ENCODE results near the gene TNFAIP1. TPM values are rescaled to one million over a fixed set of nuclear protein-coding genes. Genes with fewer than 3 reads are reported as not detected.
"Not testable (repeated sequence)": the region's sequence is repeated elsewhere in the genome, so short reads cannot be mapped to it uniquely, and the experiment has no call there.

TNFAIP1 gene
- total RNA-seq, 1 experiment from 2014 or later: 19.7 TPM

- DNase-seq (ENCODE audit: low read depth): no peak
Measured at GRCh38 chr17:28324267-28324745, 11.3 kb upstream of the TNFAIP1 start.

GRCh38 chr17:28324781-28325180 is 10.8 kb upstream of the TNFAIP1 start:
- no peak for DNase-seq (ENCODE audit: low read depth)

DNA sequence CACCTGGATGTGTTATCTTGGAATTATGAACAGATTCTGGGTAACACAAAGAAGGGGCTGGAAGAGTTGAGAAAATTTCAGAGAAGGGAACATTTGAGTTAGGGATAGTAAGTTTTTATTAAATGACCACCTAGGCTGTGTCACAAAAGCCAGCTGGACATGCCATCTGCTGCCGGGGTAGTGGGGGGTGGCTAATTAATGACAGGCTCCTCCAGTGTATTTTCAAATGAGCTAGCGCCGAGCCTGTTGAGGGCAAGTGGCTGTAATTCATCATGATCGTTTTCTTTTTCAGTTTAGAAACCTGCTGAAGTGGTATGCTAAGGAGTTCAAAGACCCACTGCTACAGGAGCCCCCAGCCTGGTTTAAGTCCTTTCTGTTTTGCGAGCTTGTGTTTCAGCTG is 10.3 kb upstream of the TNFAIP1 start:
- DNase-seq (ENCODE audit: low read depth): no peak

DNA sequence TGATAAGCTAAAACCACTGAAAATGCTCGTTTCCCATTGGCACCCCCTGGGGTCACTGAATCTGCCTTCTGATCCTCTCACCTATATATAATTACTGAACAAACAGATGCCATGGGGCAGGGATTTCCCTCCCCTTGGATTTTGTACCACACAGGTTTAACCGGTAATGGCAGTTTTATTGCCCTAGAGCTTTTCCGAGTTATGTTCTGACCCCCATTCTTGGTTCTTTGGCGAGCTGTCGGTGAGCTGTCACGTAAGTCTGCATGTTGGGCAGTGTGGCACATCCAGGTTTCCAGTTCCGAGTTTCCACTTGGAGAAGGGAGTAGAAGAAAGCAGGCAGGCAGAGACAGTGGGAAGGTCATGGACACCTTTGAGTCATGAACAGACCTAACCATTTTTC is 9.4 kb upstream of the TNFAIP1 start:
- DNase-seq (ENCODE audit: low read depth): no peak

DNA sequence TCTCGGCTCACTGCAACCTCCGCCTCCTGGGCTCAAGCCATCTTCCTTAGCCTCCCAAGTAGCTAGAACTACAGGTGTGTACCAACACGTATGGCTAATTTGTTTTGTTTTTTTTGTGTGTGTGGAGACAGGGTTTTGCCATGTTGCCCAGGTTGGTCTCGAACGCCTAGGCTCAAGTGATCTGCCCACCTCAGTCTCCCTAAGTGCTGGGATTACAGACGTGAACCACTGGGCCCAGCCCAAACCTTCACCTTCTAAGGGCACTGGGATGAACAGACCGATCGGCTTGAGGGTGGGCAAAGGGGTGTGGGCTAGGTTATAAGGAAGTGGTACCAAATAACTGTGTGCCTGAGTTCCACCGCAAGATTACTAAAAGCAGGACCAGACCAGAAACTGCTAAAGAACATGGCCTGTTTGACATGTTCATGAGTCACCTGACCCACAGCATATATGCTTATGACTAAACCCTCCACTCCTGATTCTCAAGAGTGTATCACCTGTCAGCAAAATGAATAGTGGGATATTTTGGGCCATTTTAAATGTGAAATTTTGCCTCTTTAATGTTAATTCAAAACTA is 8.4 kb upstream of the TNFAIP1 start:
- no peak for DNase-seq (ENCODE audit: low read depth)

GRCh38 chr17:28327709-28328108 is 7.9 kb upstream of the TNFAIP1 start:
- DNase-seq (ENCODE audit: low read depth): peak; percentile 22

GRCh38 chr17:28328325-28328724 is 7.2 kb upstream of the TNFAIP1 start:
- DNase-seq (ENCODE audit: low read depth): peak; percentile 40

GRCh38 chr17:28330671-28331070 is 4.9 kb upstream of the TNFAIP1 start:
- no peak for DNase-seq (ENCODE audit: low read depth)

DNA sequence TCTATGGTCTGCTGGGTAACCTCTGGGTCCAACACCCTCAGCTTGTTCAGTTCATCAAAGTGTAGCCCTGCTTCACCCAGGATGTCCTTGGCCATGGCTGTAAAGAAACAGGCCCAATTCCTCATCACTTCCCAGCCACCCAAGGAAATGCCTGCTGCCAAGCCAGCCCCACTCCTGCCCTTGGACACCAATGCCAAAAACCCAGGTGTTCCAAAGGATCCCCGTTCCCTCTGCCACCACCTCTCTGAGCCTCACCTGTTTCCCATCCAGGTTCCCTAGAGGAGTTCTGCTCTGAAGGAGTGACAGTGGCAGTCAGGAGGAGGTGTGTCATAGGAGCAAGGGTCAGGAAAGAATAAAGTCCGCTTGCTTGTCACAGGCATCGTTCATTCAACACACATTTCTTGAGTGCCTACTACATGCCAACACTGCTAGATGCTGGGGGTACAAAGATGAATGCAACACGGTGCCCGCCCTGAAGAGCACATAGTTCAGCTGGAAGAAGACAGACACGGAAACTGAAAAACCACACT is 3.6 kb upstream of the TNFAIP1 start:
- no peak for DNase-seq (ENCODE audit: low read depth)

DNA sequence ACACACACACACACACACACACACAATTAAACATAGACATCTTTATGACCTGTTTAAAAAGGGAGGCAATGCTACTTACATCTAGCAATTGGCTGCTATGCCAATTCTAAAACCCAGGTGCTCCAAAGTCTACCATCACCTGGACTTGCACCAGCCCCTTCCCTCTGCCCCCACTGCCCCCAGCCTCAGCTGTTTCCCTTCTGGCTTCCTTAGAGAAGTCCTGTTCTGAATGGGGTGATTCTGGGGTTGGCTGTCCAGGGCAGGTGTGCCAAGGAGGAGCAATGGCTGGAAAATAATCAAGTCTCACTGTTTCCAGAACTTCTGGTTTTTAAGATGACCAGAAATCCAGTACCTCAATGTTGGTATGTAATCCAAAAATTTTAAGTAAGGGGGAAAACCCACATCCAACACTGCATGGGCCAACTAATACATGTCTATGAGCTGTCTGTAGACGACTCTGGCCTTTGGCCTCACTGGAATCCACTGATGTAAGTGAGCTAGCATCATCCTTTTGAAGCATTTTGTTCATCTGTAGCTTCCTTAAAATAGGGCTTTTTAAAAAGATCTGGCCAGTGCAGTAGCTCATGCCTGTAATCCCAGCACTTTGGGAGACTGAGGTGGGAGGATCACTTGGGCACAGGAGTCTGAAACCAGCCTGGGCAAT is 2.3 kb upstream of the TNFAIP1 start:
- DNase-seq (ENCODE audit: low read depth): no peak

DNA sequence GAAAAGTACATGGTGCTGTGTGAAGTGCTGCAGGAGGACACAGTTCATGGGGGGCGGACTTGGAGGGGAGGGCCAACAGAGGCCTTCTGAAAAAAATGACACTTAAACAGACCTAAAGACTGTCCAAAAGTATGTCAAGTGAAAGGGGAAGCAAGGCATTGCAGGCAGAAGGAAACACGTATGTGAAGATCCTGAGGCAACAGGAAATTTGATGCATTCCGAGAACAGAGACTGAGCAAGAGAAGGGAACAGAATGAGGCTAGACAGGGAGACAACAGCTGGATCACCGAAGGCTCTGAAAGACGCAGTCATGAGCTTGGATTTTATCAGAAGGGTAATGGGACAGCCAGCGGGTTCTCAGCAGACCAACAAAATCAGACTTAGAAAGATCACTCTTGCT is 1.4 kb upstream of the TNFAIP1 start:
- DNase-seq (ENCODE audit: low read depth): no peak

DNA sequence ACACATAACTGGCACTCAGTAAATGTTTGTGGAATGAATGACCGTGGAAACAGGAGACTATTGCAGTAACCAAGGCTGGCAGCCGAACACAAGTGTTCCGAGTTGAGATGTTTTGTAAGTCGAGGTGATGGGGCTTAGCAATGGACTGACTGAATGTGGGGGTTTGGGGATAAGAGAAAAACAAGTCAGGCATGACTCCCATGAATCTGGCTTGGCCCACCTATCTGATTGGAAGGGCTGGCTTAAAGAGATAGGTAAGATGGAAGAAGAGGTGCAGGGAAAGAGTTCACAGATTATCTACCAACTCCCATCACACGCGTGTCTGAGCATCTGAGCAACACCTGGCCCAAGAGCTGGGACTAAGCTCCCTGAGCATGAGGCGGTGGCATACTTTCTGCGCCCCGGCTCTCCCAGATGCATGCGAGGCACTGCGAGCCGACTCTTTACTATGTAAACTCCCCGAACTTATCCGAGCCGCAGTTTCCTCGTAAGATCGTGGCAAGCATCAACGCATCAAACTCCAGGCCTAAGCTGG is 828 bp upstream of the TNFAIP1 start:
- DNase-seq (ENCODE audit: low read depth): no peak

GRCh38 chr17:28335959-28336871 is 654 bp downstream of the TNFAIP1 start:
- peak; percentile 74 for DNase-seq (ENCODE audit: low read depth)

- DNase-seq (ENCODE audit: low read depth): no peak
Measured at GRCh38 chr17:28338056-28338768, 2.7 kb downstream of the TNFAIP1 start.

DNA sequence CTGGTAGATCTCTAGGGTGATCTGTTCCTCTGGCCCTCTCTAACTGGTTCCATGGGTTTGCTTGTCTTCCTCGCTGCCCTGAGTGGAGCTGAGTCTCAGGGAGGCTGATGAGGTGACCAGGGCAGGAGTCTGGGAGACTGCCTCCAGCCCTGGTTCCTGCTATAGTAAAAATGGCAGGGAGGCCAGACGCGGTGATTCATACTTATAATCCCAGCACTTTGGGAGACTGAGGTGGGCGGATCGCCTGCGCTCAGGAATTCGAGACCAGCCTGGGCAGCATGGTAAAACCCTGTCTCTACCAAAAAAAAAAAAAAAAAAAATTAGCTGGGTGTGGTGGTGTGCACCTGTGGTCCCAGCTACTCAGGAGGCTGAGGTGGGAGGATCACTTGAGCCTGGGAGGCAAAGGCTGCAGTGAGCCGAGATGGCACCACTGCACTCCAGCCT is 3.2 kb downstream of the TNFAIP1 start:
- DNase-seq (ENCODE audit: low read depth): not testable (repeated sequence)

- DNase-seq (ENCODE audit: low read depth): no peak
Measured at GRCh38 chr17:28339431-28339830, 3.9 kb downstream of the TNFAIP1 start.

GRCh38 chr17:28340374-28340773 is 4.8 kb downstream of the TNFAIP1 start:
- DNase-seq (ENCODE audit: low read depth): no peak

DNA sequence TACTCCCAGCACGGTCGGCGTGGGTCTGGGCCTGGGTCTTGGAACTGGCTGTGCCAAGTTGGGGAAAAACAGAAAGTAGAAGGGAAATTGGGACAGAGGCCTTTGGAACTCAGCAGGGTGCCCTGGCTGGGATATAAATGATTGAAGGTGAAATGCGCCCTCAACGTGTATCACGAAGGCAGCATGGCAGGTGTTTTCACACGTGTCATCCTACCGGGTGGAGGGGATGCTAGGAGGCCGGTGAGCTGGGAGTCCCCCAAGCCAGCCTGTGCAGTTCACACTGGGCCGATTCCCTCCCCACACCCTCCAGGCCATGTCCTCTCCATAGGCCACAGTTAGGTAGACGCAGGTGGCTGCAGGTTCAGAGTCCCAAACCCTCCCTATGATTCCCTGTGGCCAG is 6.0 kb downstream of the TNFAIP1 start:
- no peak for DNase-seq (ENCODE audit: low read depth)

- no peak for DNase-seq (ENCODE audit: low read depth)
Measured at GRCh38 chr17:28342313-28342712, 6.8 kb downstream of the TNFAIP1 start.

DNA sequence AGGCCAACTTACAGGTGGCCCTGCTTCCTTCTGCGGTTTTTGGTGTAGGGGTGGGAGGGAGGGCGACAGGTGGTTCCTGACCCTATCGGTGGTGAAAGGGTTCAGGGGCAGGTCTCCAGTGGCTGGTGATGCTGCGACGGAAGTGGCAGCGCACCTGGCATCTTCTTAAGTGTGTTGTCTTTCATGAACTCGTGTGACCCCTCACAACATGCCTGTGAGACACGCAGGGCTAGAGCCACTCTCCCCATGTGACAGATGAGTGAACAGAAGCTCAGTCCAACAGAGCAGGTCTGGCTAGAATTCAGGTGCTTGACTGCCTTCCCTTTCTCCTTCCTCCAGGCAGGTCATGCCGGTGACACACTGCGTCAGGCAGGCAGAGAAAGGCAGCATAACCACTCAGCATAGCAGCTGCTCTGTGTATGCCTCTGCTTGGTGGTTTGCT is 8.0 kb downstream of the TNFAIP1 start:
- no peak for DNase-seq (ENCODE audit: low read depth)

DNA sequence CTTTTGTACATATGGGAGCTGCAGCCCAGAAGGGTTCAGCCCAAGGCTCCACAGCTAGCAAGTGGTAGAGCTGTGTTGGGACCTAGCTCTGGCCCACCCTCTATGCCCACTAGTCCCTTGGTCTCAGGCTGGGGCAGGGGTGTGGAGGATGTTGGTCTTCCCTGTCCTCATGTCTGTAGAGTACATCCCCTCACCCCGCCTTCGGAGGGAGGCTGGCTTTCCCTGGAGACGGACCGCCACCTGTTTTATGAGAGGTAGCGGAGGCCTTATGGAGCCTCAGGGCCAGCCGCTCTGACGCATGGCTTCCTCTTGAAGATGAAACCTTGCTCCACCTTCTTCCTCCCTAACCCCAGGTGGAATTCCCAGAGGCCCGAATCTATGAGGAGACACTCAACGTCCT is 8.4 kb downstream of the TNFAIP1 start:
- no peak for DNase-seq (ENCODE audit: low read depth)
